ENCODE measurements around the gene STRN3. TPM values are rescaled to one million over a fixed set of nuclear protein-coding genes. Genes with fewer than 3 reads are reported as not detected.
"Not testable (repeated sequence)": the region's sequence is repeated elsewhere in the genome, so short reads cannot be mapped to it uniquely, and the experiment has no call there.

STRN3 gene
- polyA plus RNA-seq, 1 donor, result 47.6 TPM

DNA sequence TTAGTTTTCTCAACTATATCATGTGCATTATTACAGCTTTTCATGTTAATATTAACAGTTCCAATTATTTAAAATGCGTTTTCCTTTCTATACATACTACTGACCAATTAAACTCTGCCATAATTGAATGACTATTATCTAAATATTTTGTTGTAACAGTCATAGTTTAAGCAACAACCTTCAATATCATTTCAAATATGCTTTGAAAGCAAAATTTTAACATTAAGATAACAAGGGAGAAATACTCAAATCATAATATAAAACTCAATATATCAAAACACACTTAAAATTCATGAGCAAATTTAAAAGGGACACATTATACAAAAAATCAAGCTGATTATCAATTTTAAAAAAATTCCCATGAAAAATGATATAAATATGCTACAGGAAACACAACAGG is 111.4 kb downstream of the STRN3 start:
- DNase-seq (ENCODE audit: low read depth), result no peak

DNA sequence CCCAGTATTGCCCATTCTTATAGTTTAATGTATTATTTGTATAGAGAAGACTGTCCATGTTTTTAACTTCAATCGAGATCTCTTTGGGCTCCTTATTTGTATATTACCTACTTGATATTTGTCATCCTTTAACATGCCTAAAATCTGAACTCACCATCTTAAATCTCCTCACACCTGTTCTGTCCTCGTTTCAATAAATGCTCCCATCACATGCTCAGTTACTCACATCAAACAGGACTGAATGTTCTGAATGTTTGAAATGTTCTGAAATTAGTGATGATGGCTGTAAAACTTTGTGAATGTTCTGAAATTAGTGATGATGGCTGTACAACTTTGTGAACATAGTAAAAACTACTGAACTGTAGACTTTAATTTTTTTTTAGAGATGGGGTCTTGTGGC is 117.4 kb downstream of the STRN3 start:
- no peak for DNase-seq (ENCODE audit: low read depth)

DNA sequence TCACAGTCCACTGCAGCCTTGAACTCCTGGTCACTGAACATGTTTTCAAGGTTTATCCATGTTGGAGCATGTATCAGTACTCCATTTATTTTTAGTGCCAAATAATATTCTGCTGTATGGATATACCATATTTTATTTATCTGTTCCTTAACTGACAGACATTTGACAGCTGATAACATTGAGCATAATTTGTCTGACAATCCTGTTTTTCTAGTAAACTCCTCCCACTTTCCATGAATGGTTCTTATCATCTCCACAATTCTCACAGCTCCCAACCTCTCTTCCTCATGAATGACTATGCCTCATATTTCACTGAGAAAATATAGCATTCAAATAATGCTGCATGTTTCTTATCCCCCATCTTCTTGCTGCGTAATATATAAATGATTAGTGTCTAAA is 118.5 kb downstream of the STRN3 start:
- no peak for DNase-seq (ENCODE audit: low read depth)

DNA sequence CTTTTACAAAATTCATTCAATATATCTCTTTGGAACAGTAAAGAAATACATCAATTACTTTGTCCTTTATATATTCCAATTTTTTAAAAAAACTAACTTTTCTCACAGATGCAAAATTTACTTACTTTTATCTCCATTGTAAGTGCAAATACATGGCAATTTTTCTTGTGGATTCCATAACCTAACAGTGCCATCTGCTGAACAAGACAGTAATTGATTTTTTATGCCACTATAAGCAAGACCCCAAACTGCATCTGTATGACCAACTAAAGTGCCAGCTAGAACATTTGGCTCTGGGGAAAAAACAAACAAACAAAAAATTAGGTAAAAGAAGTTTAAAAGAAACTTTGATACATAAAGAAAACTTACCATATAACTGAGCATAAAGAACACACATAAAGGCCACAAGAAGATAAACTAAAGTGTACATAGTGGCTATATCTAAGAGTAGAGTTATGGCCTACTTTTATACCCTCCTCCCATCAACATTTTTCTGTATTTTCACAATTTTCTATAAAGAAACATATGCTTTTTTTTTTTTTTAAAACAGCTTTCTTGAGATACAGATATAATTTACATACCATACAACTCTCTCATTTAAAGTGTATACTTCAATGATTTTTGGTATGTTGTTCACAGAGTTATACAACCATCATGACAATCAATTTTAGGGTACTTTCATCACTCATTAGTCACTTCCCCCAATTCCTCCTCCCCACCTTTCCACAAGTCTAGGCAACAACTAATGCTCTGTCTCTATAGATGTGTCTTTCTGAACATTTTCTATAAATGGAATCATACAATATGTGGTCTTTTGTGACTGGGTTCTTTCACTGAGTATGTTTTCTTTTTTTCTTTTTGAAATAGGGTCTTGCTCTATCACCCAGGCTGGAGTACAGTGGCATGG is 119.2 kb downstream of the STRN3 start:
- DNase-seq (ENCODE audit: low read depth), result peak; percentile 13

DNA sequence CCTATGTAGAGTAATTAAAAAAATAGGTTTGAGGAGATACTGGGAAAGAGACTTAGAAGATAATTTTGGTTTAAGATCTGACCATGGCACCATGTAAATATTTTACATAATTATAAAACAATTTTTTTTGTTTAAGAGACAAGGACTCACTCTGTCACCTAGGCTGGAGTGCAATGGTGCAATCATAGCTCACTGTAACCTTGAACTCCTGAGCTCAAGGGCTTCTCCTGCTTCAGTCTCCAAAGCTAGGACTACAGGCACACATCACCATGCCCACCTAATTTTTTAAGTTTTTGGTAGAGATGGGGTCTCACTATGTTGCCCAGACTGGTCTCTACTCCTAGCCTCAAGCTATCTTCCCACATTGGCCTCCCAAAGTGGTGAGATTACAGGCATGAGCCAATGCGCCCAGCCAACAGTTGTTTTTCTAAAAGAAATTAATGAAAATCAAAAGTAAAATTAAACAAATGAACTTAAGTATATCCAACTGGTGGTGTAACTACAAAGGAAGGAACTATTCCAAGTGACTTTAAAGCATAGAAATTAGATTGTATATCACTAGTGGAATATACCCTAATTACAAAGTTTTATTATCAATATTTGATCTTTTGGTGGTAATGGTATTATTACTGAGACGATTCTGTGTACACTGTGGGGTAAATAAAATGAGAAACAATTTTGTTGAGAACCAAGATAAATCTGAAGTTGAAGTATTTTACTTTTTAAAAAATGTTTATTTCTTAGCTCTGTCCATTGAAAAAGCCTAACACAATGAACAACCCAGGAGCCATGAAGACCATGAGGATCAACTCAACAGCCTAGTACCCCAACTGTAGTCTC is 122.7 kb downstream of the STRN3 start:
- no peak for DNase-seq (ENCODE audit: low read depth)

DNA sequence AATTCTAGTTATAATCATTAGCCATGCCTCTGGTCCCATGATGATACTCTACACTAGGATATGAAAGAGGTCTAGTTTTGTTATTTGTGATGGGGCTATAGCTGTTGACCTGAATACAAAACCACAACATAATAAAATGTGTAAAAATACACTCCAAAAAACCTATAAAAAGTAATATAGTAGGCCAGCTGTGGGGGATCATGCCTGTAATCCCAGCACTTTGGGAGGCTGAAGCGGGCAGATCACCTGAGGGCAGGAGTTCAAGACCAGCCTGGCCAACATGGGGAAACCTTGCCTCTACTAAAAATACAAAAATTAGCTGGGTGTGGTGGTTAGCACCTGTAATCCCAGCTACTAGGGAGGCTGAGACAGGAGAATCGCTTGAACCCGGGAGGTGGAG is 129.1 kb downstream of the STRN3 start:
- DNase-seq (ENCODE audit: low read depth), result not testable (repeated sequence)

DNA sequence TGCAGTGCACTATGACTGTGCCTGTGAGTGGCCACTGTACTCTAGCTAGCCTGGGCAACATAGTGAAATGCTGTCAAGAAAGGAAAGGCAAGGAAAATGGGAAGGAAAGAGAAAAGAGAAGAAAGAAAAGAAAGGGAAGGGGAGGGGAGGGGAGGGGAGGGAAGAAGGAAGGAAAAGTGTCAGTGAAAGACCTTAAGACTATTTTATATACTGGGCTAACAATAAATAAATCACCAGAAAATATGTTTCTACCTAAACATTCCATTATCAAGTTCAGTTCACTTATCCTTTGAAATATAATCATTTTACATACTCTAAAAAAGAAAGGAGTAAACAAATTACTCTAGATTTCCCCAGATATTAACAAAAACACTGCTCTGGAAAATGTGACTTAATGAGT is 129.7 kb downstream of the STRN3 start:
- no peak for DNase-seq (ENCODE audit: low read depth)

DNA sequence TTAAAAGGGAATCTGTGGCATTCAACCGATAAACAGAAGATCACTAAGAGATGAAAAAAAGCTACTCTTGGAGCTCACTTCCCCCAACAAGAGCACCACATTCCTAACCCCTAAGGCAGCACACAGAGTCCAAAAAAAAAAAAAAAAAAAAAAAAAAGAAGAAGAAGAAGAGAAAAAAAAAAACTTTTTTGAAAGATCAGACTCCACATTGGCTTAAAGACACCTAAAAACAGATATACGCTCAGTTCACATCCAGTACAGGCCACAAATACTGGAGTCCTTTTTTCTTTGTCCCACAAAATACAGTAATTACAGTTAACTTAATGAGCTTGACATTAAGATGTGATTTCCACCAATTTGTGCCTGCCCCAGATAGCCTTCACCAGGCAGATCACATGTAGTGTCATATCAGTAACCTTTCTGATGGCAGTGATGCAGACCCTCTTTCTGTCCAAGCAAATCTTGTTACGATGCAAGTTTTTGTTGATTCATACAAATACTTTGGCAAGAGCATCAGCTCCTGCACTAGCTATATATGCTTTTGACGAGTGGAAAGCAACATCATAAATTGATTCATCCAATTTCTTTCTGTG is 131.2 kb downstream of the STRN3 start:
- DNase-seq (ENCODE audit: low read depth), result no peak

DNA sequence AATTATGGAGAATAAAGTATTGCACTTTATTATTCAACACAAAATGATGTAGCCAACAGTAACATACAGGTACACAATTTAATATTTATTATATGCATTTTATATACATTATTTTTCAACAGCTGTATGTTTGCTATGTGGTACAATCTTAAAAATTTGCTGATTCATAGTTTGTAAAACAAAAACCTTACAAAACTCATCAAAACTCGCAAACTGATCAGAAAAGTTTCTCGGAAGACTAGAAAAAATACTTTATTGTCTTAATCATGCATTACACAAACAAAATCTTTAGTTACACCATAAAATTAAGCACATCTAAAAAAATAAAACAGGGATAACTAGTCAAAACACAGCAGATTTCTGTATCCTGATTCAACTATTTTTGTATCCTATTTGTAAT is 132.4 kb downstream of the STRN3 start:
- no peak for DNase-seq (ENCODE audit: low read depth)

DNA sequence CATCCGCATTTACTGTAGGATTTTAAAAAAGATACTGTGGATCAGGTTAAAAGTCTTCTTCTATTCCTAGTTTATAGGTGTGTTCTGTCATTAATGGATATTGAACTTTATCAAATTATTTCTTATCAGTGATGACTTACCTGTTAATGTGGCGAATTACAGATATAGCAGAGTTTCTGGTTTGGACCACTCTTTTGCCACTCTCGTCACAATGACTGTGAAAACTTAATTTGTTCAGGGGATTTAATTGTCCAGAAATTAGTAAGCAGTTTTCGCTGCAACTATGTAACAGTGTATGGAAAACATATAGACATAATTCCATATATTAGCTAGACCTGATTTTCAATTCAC is 137.0 kb downstream of the STRN3 start:
- no peak for DNase-seq (ENCODE audit: low read depth)

DNA sequence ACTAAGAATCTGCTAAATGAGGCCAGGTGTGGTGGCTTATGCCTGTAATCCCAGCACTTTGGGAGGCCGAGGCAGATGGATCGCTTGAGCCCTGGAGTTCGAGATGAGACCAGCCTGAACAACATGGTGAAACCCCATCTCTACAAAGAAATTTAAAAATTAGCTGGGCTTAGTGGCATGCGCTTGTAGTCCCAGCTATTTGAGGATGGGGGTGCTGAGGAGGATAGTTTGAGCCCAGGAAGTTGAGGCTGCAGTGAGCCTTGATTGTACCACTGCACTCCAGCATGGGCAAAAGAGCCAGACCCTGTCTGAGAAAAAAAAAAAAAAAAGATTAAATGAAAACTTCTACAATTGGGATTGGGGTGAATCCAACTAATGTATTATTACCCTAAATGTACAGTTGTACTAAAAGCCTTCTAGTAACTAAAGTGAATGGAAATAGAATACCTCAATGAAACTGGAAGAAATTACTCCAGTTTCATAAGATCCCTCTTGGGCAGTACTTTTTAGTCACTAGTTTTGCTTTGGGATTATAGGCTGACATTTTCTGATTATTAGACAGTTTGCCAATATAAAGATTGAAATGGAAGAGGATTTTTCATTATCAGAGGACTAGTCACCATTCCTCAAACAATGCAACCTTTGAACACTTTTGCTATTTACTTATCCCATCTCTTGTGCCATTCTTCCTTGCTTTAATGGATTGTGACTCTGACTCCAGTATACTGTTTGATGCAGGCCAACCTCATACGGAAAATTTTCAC is 137.5 kb downstream of the STRN3 start:
- DNase-seq (ENCODE audit: low read depth), result no peak

DNA sequence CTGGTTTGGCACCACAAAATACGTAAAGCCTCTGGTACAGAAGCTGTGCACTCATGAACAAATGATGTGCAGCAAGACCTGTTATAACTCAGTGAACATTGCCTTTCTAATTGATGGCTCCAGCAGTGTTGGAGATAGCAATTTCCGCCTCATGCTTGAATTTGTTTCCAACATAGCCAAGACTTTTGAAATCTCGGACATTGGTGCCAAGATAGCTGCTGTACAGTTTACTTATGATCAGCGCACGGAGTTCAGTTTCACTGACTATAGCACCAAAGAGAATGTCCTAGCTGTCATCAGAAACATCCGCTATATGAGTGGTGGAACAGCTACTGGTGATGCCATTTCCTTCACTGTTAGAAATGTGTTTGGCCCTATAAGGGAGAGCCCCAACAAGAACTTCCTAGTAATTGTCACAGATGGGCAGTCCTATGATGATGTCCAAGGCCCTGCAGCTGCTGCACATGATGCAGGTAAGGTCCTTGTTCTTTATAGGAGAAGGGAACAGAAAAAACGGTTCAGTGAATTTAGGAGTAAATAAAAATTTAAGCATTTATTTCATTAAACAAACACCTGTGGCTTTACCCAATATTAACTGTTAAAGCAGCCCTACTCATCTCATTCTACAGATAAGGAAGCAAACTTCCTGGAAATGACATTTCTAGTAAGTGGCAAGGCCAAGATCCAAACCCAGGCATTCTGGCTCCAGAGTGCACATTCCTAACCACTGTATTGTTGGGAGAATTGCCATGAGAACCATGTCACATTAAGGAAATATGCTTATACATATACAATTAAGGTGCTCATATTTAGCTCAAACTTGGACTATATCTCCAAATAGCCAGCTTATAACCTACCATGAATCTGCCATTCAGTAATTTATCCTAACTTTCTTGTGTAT is 140.1 kb downstream of the STRN3 start:
- DNase-seq (ENCODE audit: low read depth), result no peak

DNA sequence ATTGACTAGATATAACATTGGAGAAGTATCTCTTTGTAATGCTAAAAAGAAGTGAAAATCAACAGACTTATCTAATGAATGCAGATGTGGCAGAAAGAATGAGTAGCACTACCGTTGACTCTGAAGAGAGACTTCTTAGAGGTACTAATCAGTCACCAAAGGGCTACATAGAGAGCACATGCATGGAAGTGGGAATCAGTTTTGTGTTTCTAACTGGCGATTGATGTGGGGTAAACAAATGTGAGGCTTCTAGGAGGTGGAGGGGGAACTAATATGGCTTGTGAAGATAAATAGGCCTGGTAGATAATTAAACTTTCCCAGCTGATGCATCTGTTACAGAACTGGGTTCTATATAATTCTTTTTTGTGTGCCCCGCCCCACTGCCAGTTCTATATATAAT is 141.3 kb downstream of the STRN3 start:
- no peak for DNase-seq (ENCODE audit: low read depth)

DNA sequence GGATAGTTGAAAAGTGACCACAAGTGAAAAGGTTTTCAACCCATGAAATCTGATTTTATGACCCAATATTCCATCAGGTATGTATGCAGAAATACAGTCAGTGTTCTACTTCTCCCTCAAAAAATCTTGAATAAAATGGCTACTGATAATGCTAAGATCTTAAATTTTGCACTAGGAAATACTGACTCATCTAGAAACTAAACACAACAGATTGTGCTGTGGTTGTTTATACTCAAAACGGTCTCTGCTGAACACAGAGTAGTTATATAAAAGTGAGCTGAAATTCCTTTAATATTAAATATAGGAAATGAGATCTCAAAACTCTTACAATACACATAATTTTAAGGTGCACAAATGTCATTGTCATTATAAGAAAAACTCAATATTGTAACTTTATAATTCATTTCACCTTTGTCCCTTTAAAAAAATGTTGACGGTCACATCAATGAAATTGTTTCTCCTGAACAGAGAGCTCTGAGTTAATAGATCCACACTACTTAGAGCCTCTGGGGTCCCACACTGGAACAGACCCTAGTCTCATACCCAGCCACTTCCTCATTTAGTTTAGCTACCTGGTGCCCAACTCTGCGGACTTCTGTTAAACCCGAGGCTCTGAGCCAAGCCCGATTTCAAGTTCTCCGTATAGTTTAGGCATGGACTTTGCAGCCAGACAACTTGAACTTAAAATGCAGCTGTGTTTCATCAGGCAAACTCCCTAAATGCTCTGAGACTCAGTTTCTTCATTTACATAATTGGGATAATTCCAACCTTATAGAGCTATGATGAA is 142.5 kb downstream of the STRN3 start:
- DNase-seq (ENCODE audit: low read depth), result no peak

DNA sequence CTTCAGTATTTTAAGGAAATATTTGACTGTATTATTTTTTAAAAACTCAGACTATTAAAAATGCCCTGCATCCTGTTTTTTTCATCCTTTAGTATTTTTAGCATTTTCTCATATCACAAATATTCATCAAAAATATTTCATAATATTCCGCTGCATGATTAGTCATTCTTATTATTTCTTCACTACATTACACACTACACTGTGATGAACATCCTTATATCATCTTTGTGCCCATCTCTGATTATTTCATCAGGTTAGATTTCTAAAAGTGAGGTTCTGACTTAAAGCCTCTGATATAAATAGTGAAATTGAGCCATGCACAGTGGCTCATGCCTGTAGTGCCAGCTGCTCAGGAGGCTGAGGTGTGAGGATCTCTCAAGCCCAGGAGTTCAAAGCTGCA is 143.7 kb downstream of the STRN3 start:
- DNase-seq (ENCODE audit: low read depth), result no peak

DNA sequence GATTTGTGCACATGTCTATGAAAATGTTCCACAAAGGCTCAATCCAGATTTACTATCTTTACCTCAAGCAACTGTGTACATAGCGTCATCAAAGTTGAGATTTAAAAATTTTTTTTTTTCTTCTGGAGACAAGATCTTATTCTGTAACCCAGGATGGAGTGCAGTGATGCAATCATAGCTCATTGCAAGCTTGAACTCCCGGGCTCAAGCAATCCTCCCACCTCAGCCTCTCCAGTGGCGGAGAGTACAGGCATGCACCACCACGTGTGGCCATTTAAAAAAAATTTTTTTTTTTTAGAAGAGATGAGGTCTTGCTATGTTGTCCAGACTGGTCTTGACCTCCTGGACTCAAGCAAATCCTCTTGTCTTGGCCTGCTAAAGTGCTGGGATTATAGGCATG is 149.5 kb downstream of the STRN3 start:
- no peak for DNase-seq (ENCODE audit: low read depth)

DNA sequence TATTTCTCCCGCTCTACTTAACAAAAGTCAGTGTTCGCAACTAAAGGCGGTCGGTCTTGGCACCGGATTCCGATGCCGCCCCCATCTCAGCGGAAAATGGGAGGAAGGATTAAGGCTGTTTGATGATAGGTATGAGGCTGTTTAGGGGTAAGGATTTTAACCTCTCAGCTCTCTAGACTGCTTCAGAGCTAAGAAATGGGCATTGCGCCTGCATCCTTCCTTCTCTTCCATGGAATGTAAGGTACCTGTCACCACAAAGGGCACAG is 150.5 kb downstream of the STRN3 start:
- no peak for DNase-seq (ENCODE audit: low read depth)

DNA sequence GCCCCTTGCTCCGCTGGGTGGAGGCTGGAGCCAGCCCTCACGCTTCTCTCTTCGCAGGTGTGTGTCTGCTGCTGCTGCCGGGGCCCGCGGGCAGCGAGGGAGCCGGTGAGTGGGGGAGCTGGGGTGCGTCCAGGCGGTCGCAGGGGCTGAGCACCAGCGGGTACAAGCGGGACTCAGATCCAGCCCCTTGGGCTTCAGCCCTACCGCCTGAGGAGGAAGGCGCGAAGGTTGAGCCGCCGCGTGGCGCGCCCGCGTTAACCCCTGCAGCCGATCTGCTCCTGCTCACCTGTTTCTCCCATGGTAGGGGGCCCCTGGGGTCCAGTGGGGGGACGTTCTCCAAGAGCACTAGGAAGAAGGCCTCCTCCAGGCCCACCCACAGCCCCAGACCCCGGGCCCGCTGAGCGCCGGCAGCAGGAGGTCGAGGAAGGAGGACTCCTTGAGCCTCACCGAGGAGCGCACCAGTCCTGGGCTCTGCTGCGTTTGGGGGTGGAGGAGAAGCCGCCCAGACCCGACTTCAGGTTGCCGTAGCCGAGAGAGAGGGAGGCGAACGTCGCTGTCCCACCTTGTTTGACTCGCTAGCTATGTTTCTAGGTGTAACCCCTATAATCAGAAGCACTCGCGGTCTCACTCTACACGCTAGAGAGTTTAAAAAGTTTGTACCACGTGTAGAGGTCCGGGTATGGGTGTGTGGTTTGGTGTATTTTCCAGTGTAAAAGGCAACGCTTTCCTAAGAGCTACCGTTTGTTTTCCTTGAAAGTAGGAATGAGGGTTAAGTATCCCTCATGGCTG is 151.0 kb downstream of the STRN3 start:
- no peak for DNase-seq (ENCODE audit: low read depth)
